ENCODE measurements around the gene DCC. TPM values are rescaled to one million over a fixed set of nuclear protein-coding genes. Genes with fewer than 3 reads are reported as not detected.

The DCC gene
- total RNA-seq, 1 experiment from 2014 or later: not detected

DNA sequence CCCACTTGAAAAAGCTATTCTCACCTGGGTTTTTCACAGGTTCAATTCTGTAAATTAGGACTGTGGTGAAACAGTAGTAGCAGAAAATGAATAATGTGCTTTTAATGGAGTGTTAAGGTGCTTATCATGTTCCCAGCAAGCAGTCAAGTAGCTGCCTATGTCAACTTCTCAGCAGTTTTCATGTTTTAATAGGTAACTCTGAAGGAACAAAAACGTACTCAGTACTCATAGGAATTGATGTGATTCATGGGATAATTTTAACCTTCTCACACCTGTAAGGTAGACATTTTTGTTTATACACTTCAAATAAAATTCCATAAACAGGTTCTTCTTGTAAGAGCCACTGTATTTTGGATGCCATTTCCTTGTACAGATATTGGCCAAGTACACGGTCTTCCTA is 1082.9 kb downstream of the DCC start:
- ChIA-PET CTCF (interaction anchor here (0.6 kb wide), 2 partner anchors 33 to 428 kb away, joined by 3 to 5 read pairs; no protein-coding TSS in a partner anchor), POLR2A (no interaction called here)
- no peak for DNase-seq (ENCODE audit: unreplicated experiment)
- Mint-ChIP-seq H3K27ac (ENCODE audit: low read depth, unreplicated experiment) (no peak overlapping the region), H3K9me3 (ENCODE audit: unreplicated experiment) (no peaks in the 10 kb centered on the region), H3K36me3 (ENCODE audit: insufficient read depth, unreplicated experiment) (peaks cover 6% of the 10 kb centered on the region), H3K27me3 (ENCODE audit: insufficient read depth, unreplicated experiment) (no peaks in the 10 kb centered on the region), H3K4me1 (ENCODE audit: insufficient read depth, unreplicated experiment) (no peaks in the 10 kb centered on the region), H3K4me3 (ENCODE audit: unreplicated experiment) (no peak overlapping the region)
- intact Hi-C loops (cut with micrococcal nuclease): no loop called here
- no peak for TF ChIP-seq CTCF (IDR thresholded peaks at IDR 0.05; ENCODE audit: unreplicated experiment)
- BruUV-seq (replicated peaks): no TSS peak

- intact Hi-C loops (cut with micrococcal nuclease): no loop called here
- ChIA-PET CTCF (interaction anchor here (0.5 kb wide), 1 partner anchor 695 kb away, joined by 4 read pairs; no protein-coding TSS in a partner anchor), POLR2A (no interaction called here)
- TF ChIP-seq CTCF (IDR thresholded peaks at IDR 0.05; ENCODE audit: unreplicated experiment): no peak
- H3K27ac Mint-ChIP-seq (ENCODE audit: low read depth, unreplicated experiment): no peak overlapping the region
- H3K9me3 Mint-ChIP-seq (ENCODE audit: unreplicated experiment): no peaks in the 10 kb centered on the region
- no peak for DNase-seq (ENCODE audit: unreplicated experiment)
- BruUV-seq (replicated peaks): no TSS peak
- H3K36me3 Mint-ChIP-seq (ENCODE audit: insufficient read depth, unreplicated experiment): peaks cover 6% of the 10 kb centered on the region
- H3K27me3 Mint-ChIP-seq (ENCODE audit: insufficient read depth, unreplicated experiment): no peaks in the 10 kb centered on the region
- H3K4me3 Mint-ChIP-seq (ENCODE audit: unreplicated experiment): no peak overlapping the region
- no peaks in the 10 kb centered on the region for H3K4me1 Mint-ChIP-seq (ENCODE audit: insufficient read depth, unreplicated experiment)
Measured at GRCh38 chr18:53426666-53427184, 1086.7 kb downstream of the DCC start.

DNA sequence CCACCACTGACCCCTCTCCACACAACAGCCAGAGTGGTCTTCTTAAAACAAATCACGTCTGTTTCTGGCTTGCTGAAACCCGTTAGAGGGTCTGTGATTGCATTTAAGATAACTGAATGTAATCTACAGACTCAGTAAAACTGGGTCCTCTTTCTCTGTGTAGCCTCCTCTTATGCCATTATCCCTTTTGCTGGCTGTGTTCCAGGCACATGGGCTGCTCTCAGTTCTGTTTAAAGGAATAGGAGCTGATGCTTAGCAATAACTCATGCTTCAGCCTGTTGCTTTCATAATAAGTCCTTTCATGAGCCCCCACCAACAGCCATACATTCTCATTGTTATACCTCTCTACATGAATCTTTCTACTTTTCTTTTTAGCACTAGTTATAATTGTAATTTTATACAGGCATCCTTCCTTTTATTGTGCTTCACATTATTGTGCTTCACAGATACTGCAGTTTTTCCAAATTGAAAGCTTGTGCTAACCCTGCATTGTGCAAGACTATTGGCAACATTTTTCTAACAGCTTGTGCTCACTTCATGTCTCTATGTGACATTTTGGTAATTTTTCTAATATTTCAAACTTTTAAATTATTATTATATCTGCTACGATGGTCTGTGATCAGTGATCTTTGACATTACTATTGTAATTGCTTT is 1101.9 kb downstream of the DCC start:
- H3K9me3 Mint-ChIP-seq (ENCODE audit: unreplicated experiment): peaks cover 7% of the 10 kb centered on the region
- H3K36me3 Mint-ChIP-seq (ENCODE audit: insufficient read depth, unreplicated experiment): no peaks in the 10 kb centered on the region
- intact Hi-C loops (cut with micrococcal nuclease): no loop called here
- TF ChIP-seq CTCF (IDR thresholded peaks at IDR 0.05; ENCODE audit: unreplicated experiment): no peak
- BruUV-seq (replicated peaks): no TSS peak
- H3K4me3 Mint-ChIP-seq (ENCODE audit: unreplicated experiment): no peak overlapping the region
- POLR2A ChIA-PET: no interaction called here
- no peaks in the 10 kb centered on the region for H3K4me1 Mint-ChIP-seq (ENCODE audit: insufficient read depth, unreplicated experiment)
- H3K27me3 Mint-ChIP-seq (ENCODE audit: insufficient read depth, unreplicated experiment): no peaks in the 10 kb centered on the region
- CTCF ChIA-PET: no interaction called here
- no peak for DNase-seq (ENCODE audit: unreplicated experiment)
- H3K27ac Mint-ChIP-seq (ENCODE audit: low read depth, unreplicated experiment): no peak overlapping the region

GRCh38 chr18:53442415-53442783 is 1102.4 kb downstream of the DCC start:
- no TSS peak for BruUV-seq (replicated peaks)
- no peak for TF ChIP-seq CTCF (IDR thresholded peaks at IDR 0.05; ENCODE audit: unreplicated experiment)
- Mint-ChIP-seq H3K4me3 (ENCODE audit: unreplicated experiment) (no peak overlapping the region), H3K27me3 (ENCODE audit: insufficient read depth, unreplicated experiment) (no peaks in the 10 kb centered on the region), H3K9me3 (ENCODE audit: unreplicated experiment) (peaks cover 7% of the 10 kb centered on the region), H3K36me3 (ENCODE audit: insufficient read depth, unreplicated experiment) (no peaks in the 10 kb centered on the region), H3K27ac (ENCODE audit: low read depth, unreplicated experiment) (no peak overlapping the region), H3K4me1 (ENCODE audit: insufficient read depth, unreplicated experiment) (no peaks in the 10 kb centered on the region)
- intact Hi-C loops (cut with micrococcal nuclease): no loop called here
- no peak for DNase-seq (ENCODE audit: unreplicated experiment)
- CTCF ChIA-PET: no interaction called here
- POLR2A ChIA-PET: interaction anchor here (0.6 kb wide), 1 partner anchor 64 kb away, joined by 3 read pairs; no protein-coding TSS in a partner anchor

Measured in MCF 10A (cell line).